ENCODE measurements around the gene ADAP1.
A peak's percentile ranks its signal among the peaks of the same experiment; 100 is the strongest.

ADAP1 gene

DNA sequence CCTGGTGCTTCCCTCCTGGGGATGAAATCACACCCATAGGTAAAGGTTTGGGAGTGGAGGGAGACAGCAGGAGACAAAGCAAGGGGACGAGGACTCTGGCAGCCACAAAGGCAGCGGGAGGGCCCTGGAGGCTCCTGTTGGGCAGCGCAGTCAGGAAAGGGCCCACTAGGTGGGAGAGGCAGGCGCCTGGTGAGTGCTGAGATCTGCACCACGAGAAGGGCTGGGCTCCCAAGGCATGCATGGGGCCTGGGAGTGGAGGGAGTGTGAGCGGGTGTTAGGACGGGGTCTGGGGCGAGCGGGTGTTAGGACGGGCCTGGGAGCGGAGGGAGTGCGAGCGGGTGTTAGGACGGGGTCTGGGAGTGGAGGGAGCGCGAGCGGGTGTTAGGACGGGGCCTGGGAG, 65.1 kb downstream of the ADAP1 start:
- DNase-seq, result no peak

DNA sequence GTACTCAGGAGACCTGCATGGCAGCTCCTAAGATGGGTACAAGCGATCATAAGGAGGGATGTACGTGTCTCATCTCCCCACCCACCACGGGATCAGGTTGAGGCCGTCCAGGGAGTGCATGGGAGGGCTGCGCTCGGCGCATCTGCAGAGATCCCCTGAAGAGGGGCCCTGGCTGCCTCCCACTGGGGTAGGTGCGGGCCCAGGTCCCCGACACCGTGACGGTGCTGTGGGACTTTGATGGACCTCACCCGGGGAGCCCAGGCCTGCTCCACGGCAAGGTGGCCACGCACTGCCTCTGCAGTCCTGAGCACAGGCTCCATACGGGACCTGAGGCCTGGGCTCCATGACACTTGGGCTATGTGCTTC, 65.5 kb downstream of the ADAP1 start:
- no peak for DNase-seq

DNA sequence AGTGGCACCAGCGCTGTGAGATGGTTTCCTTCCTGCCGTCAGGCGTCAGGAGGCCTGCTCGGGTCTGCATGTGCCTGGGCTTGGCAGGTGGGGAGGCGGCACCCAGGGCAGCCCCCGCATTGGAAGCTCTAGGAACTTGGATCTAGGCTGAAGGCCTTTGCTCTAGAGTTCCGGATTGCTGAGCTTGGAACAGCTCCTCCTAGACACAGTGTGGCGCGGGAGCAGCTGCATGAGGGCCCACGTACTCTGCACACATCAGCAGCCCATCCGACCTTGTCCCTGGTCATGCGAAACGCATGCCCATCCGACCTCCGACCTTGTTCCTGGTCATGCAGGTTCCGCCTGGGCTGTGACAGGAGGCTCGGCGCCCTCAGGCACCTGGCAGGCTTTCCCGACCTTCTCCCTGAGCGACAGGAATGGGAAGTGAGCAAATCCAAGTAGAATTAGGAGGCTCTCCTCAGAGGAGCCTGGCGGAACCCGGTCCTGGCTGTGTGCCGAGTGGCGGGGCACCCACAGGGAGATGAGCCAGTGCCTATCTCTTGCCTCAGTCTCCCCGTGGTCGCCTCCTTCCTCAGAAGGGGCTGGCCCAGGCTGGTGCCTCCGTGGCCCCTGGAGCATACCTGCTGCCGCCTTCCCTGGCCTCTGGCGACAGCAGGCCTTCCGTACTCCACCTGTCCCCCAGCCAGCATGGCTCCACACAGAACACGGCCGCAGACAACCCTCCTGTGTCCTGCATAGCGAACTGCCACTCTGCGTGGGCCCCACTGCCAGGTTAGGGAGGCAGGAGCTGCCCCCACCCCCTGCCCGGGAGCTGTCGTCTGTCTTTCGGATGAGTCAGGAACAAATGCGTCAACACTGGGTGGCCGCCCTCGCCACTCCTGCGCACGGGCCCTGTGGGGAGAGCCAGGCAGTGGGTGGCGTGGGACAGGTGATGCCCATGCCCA, 66.1 kb downstream of the ADAP1 start:
- no peak for DNase-seq

DNA sequence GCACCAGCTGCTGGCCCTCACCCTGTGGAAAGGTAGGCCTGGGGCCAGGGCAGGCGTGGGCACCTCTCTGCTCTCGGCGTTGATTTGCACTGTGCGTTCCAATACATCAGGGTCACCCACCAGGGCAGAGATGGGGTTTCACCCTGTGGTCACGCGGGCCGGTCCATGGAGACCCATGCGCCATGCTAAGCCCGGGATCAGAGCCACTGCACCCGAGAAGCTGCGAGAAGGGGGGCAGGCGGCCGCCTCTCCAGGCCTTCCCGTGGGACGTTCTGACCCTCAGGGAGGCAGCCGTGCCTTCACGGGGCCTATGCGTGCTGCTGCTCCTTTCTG, 67.0 kb downstream of the ADAP1 start:
- DNase-seq, result no peak

- DNase-seq, result no peak
Measured at GRCh38 chr7:886626-887487, 67.6 kb downstream of the ADAP1 start.

- DNase-seq, result no peak
Measured at GRCh38 chr7:885893-886625, 68.4 kb downstream of the ADAP1 start.

GRCh38 chr7:885261-885892, 69.1 kb downstream of the ADAP1 start:
- no peak for DNase-seq

DNA sequence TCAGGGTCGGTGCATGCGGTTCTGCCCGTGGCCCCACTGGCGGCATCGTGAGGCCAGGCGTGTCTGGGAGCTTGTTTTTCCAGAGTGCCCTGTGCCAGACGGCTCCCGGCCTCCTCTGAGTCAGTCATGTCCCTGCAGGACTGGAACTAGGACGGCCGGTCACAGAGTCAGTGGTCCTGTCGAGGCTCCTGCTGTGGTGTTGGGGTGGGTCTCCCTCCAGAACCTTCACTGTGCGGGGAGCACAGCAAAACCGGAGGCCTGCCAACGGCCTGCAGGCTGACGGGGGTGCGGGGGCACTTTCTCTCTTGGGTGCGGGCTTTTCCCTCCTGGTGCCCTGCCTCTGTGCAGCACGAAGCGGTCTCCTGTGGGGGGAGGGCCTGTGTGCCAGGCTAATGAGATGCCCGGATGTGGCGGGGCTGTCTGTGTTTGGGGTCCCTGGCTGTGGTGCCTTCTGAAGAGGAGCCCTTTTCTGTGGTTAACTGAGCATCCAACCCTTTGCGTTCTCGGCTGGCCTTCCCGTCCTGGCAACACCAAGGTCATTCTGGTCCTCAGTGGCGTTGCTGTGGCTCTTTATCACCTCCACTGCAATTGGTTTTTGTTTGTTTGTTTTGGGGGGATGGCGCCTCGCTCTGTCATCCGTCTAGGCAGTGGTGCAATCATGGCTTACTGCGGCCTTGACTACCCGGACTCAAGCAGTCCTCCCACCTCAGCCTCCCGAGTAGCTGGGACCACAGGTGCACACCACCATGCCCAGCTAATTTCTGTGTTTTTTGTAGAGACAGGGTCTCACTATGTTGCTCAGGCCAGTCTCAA, 70.1 kb downstream of the ADAP1 start:
- DNase-seq, result no peak

DNA sequence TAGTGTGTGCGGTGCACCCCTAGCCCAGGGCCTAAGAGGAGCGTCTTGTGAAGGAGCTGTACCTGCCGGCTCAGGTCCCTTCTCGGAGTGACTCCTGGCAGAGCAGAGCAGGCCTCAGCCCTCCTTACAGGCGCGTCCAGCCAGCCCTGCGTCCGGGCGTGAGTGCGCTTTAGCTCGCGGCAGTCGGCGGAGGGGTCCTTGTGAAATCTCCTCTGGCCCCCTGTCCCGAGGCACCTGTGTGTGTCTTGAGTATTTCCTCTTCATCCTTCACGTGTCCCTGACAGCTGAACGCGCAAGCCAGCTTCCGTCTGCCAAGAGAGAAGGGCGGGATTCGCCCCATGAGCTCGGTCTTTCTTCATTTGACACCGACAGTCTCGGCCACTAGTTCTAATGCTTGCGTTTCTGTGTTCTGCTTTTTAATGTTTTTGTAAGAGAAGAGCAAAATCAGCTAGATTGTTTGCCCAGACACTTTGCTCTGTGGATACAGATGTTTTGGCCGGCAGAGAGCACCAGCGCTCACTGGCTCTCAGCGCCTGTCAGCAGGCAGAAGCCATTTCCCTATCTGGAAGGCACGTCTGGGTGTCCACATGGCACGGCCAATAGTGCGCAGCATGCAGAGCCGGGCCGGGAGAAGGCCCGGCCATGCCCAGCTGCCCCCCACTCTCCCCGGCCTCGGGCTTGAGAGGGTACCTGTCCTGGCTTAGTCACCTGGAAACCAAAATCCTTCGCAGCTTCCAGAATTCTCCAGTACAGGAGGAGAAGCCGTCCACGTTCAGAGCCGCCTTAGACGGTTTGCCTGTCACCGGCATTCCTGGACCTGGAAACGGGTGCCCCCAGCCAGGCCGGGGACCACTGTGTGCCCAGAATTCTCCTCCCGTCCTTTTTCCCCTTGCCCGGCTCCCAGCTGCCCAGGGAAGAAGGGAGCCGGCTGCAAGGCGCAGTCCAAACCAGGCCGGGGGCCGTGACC, 71.1 kb downstream of the ADAP1 start:
- DNase-seq, result no peak

- DNase-seq, result no peak
Measured at GRCh38 chr7:882336-883035, 72.0 kb downstream of the ADAP1 start.

- peak; percentile 38 for DNase-seq
Measured at GRCh38 chr7:881441-882234, 72.8 kb downstream of the ADAP1 start.

DNA sequence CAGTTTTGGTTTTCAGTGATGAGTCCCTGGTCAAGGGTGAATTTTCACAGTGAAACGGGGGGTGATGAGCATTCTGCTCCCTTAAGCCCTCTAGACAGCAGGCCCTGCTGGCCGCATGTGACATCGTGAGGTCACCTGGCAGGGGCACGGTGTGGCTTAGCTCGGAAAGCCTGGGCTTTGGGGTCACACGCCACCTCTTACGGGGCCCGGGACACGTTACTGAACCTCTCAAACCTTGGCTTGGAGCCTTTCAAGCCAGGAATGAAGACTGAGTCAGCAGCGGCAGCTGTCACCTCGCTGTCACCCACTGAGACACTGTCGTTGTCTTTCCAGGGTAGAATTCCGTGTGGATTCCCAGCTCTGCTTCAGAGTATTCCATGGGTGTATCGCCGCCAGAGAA, 74.0 kb downstream of the ADAP1 start:
- no peak for DNase-seq

DNA sequence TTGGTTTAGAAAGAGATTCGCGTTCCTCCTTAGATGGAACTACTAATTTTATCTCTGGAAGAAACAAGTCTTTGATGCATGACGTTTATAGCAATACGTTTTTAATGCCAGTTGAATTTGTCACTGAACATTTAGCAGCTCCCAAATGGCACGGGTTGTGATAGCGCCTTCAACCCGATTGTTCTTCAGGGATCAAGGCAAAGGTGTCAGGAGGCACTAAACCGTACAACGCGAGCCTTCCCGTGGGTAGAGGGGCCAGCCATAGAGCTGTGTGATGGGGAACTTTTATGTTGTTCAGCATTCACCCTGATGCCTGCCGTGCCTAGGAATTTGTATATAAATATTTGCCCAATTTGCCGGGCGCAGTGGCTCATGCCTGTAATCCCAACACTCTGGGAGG, 74.8 kb downstream of the ADAP1 start:
- DNase-seq, result no peak

DNA sequence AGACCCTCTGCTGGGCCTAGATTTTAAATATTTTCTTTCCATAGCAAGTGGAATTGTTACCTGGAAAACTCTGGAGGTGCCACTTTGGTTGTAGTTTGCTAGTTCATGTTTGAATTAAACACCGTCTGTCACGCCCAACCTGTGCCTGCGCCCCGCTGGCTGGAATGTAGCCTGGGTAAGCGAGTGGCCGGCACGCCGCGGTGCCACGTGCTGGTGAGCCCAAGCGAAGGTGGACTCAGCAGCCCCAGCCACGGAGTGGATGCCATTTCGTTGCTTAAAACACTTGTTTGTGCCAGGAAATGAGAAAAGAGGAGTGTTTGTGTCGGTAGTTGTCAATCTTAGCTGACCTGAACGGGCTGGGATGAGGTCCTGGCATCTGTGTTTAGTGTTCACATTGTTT, 75.4 kb downstream of the ADAP1 start:
- DNase-seq, result no peak

GRCh38 chr7:877312-878232, 76.9 kb downstream of the ADAP1 start:
- DNase-seq, result no peak

- DNase-seq, result no peak
Measured at GRCh38 chr7:876972-877311, 77.5 kb downstream of the ADAP1 start.

DNA sequence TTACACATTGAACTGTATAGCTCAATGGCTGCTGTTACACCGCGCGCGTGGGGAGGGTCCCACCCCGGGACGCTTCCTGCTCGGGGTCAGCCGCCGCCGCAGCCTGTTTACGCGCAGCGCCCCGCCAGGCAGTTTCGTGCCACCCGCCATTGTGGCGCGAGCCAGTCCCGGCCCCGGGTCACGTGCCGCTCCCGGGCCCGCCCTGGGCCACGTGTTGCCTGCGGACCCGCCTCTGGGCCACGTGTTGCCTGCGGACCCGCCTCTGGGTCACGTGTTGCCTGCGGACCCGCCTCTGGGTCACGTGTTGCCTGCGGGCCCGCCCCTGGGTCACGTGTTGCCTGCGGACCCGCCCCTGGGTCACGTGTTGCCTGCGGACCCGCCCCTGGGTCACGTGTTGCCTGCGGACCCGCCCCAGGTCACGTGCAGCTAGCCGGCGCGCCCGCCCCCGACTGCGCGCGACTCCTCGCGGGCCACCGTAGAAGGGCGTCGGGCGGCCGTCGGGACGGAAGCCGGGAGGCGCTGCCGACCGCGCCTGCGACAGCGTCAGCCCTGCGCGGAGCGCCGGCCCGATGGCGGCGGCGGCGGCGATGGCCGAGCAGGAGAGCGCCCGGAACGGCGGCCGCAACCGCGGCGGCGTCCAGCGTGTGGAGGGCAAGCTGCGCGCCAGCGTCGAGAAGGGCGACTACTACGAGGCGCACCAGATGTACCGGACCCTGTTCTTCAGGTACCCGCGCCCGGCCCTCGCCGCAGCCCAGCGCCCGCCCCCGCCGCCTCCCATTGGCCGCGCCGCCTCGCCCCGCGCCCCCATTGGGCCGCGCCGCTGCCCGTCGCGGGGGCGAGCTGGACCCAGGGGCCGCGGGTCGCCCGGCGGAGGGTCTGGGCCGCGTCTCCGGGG, 78.2 kb downstream of the ADAP1 start, which contains the start of gene GET4:
Gene GET4, plus strand, starts transcription at position 478 of the 895 bp plus-strand sequence. Its CDS starts 92 bp downstream, at position 570.
- DNase-seq, result peak; percentile 99
